Subcutaneous abdominal adipose tissue (tissue), 5 donors: Measurements from ENCODE around the gene FAM221A.
"Not testable (repeated sequence)": the region's sequence is repeated elsewhere in the genome, so short reads cannot be mapped to it uniquely, and the experiment has no call there.

ENCODE experiments used
- H3K27ac ChIP-seq: one replicate; pipeline ENCODE4 v1.7.0; 2013; ENCODE audit warnings: low read depth, mild to moderate bottlenecking, inconsistent platforms, low read length, moderate library complexity
- H3K27me3 ChIP-seq, 5 donors: one replicate each; pipeline ENCODE4 v1.7.0; 2013; ENCODE audit warnings: low read length in 5 of 5, inconsistent platforms in 1 of 5; ENCODE audit not compliant: control insufficient read depth in 5 of 5, insufficient read depth in 4 of 5
- H3K36me3 ChIP-seq, 5 donors: one replicate each; pipeline ENCODE4 v1.7.0; 2013; ENCODE audit warnings: low read length in 5 of 5; ENCODE audit not compliant: control insufficient read depth in 5 of 5, insufficient read depth in 5 of 5
- H3K4me1 ChIP-seq, 5 donors: one replicate each; pipeline ENCODE4 v1.7.0; 2013; ENCODE audit warnings: low read length in 5 of 5, mild to moderate bottlenecking in 3 of 5, moderate library complexity in 1 of 5; ENCODE audit not compliant: control insufficient read depth in 5 of 5, insufficient read depth in 5 of 5
- H3K4me3 ChIP-seq, 5 donors: one replicate each; pipeline ENCODE4 v1.7.0; 2013; ENCODE audit warnings: low read length in 5 of 5, low read depth in 1 of 5
- H3K9ac ChIP-seq, 5 donors: one replicate each; pipeline ENCODE4 v1.7.0; 2013; ENCODE audit warnings: low read length in 5 of 5, mild to moderate bottlenecking in 4 of 5, moderate library complexity in 3 of 5
- H3K9me3 ChIP-seq, 5 donors: one replicate each; pipeline ENCODE4 v1.7.0; 2013; ENCODE audit warnings: low read length in 5 of 5; ENCODE audit not compliant: control insufficient read depth in 5 of 5
- donor health status: healthy.
- donor health status: healthy.
- donor health status: healthy.
- donor health status: healthy.
- donor health status: healthy.

FAM221A gene

DNA sequence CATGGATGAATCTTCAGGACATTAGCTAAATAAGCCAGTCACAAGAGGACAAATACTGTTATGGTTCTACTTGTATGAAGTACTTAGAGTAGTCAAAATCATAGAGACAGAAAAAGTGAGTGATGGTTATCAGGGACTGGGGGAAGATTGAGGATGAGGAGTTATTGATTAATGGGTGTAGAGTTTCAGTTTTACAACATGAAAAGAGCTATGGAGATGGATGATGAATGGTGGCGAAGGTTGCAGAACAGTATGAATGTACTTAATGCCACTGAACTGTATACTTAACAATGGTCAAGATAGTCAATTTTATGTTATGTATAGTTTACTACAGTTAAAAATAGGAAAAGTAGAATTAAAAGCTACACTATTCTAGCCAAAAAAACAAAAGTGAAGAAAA is 37.8 kb downstream of the FAM221A start:
- H3K27ac ChIP-seq = no peak overlapping the region
- no peak overlapping the region for H3K9ac ChIP-seq
- H3K9me3 ChIP-seq = no peaks in the 10 kb centered on the region
- no peak overlapping the region for H3K4me3 ChIP-seq
- H3K4me1 ChIP-seq = no peaks in the 10 kb centered on the region
- H3K27me3 ChIP-seq = no peaks in the 10 kb centered on the region
- H3K36me3 ChIP-seq = no peaks in the 10 kb centered on the region

DNA sequence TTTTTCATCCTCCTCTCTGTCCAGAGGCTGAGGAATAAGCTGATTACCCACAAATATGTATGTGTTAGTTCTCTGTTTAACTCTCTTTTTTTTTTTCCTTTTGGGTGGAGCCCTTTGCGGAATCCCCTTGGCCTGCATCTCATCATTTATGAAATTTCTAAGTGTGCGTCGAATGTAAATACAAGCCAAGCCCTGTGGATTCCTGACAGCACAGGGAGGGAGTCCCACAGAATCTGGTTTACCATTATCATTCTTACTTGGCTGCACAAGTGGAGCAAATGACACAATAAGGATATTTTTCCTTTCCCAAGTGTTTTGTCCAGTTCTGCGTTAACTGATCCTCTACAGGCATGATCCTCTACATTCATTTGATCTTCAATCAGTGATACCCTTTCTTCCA is 41.5 kb downstream of the FAM221A start:
- Histone ChIP-seq H3K4me3 (no peak overlapping the region), H3K27me3 (no peaks in the 10 kb centered on the region), H3K9ac (no peak overlapping the region), H3K9me3 (no peaks in the 10 kb centered on the region), H3K36me3 (no peaks in the 10 kb centered on the region), H3K27ac (no peak overlapping the region), H3K4me1 (no peaks in the 10 kb centered on the region)

DNA sequence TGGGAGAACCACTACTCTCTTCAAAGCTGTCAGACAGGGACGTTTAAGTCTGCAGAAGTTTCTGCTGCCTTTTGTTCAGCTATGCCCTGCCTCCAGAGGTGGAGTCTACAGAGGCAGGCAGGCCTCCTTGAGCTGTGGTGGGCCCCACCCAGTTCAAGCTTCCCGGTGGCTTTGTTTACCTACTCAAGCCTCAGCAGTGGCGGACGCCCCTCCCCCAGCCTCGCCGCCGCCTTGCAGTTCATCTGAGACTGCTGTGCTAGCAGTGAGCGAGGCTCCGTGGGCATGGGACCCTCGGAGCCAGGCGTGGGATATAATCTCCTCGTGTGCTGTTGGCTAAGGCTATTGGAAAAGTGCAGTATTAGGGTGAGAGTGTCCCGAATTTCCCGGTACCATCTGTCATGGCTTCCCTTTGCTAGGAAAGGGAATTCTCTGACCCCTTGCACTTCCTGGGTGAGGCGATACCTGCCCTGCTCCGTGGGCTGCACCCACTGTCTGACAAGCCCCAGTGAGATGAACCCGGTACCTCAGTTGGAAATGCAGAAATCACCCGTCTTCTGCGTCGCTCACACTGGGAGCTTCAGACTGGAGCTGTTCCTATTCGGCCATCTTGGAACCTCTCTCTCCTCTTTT is 42.7 kb downstream of the FAM221A start:
- H3K27ac ChIP-seq, H3K4me1 ChIP-seq, H3K36me3 ChIP-seq, H3K9ac ChIP-seq, H3K4me3 ChIP-seq, H3K9me3 ChIP-seq, H3K27me3 ChIP-seq: not testable (repeated sequence)

DNA sequence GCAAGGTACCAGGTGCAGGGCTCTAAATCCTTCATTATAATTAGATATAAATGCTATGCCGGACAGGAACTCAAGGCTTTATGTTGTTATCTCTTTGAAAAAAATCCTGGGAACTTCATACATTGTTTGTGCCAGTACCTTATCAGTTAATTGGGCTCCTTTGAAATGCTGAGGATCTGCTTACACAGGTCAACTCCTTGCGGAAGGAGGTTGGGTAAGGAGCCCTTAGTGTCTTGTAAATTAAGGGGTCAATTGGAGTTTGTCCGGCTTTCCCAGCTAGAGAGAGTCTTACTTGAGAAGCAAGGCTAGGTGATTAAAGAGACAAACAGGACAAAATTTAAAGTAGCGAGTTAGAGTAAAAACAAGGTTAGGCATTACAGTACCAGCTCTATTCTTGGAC is 44.1 kb downstream of the FAM221A start:
- H3K9ac ChIP-seq, H3K27me3 ChIP-seq, H3K27ac ChIP-seq, H3K36me3 ChIP-seq, H3K4me3 ChIP-seq, H3K9me3 ChIP-seq, H3K4me1 ChIP-seq: not testable (repeated sequence)

DNA sequence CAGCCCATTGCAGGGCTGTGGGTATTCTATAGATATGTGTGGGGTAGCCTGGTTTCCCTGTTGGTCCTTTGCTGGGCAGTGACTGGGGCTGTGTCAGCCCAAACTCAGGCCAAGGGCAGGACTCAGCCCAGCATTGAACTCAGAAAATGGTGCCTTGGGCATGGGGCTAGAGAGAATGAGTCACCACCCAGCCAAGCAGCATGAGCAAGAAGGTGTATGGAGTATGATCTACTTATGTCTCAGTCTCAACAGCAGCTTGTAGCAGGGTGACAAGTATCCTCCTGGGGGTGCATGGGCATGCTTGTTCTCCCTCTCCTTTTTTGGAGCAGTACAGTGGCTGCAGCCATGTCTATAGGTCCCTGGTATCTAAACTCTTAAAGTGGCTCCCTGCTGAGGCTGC is 62.1 kb downstream of the FAM221A start:
- Histone ChIP-seq H3K9ac (no peak overlapping the region), H3K4me1 (no peaks in the 10 kb centered on the region), H3K4me3 (no peak overlapping the region), H3K27me3 (no peaks in the 10 kb centered on the region), H3K9me3 (peaks cover 0 to 41% (median 32%) of the 10 kb centered on the region in 5 donors), H3K36me3 (no peaks in the 10 kb centered on the region), H3K27ac (no peak overlapping the region)

DNA sequence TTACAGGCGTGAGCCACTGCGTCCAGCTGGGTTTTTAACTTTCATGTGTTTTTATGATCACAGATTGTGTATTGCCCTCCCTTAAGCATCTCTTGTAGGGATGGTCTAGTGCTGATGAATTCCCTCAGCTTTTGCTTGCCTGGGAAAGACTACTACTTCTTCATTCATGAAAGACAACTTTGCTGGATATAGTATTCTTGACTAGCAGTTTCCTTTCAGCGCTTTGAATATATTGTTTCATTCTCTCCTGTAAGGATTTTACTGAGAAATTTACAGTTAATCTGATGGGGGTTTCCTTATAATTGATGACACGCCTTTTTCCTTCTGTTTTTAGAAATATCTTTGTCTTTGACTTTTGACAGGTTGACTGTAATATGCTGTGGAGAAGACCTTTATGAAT is 63.2 kb downstream of the FAM221A start:
- Histone ChIP-seq H3K27me3 (no peaks in the 10 kb centered on the region), H3K36me3 (no peaks in the 10 kb centered on the region), H3K4me3 (no peak overlapping the region), H3K4me1 (no peaks in the 10 kb centered on the region), H3K9me3 (peaks cover 0 to 41% (median 32%) of the 10 kb centered on the region in 5 donors), H3K27ac (no peak overlapping the region), H3K9ac (no peak overlapping the region)

DNA sequence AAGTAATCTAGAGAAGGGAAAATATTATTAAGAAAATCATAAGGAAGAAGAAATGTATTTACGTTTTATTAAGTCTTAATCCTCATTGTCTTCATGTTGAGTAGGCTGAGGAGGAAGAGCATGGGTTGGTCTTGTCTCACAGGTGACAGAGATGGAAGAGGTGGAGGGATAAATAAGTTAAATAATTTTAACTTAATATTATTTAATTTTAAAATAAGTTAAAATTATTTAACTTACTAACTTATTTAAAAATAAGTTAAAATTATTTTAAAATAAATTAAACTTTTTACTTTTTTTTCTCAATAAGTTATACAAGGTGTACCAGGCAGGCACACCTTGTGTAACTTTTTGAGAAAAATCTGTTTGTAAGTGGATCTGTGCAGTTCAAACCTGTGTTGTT is 66.6 kb downstream of the FAM221A start:
- H3K27me3 ChIP-seq = no peaks in the 10 kb centered on the region
- no peaks in the 10 kb centered on the region for H3K4me1 ChIP-seq
- no peaks in the 10 kb centered on the region for H3K36me3 ChIP-seq
- no peak overlapping the region for H3K4me3 ChIP-seq
- H3K9me3 ChIP-seq = peaks cover 0 to 41% (median 31%) of the 10 kb centered on the region in 5 donors
- no peak overlapping the region for H3K9ac ChIP-seq
- H3K27ac ChIP-seq = no peak overlapping the region

DNA sequence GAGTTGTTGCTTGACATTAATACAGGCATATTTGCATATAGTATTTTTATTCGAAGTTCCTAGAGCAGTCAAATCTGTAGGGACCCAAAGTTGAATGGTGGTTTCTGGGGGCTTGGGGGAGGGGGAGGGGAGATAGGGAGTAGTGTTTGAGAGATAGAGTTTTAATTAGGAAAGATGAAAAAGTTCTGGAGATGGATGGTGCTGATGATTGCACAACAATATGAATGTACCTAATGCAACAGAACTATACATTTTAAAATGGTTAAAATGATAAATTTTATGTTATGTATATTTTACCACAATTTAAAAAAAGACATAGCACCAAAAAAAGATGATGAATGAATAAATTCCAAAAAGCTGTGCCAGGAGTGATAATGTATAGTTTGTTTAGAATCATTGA is 71.9 kb downstream of the FAM221A start:
- Histone ChIP-seq H3K9ac (no peak overlapping the region), H3K4me1 (no peaks in the 10 kb centered on the region), H3K27me3 (no peaks in the 10 kb centered on the region), H3K4me3 (no peak overlapping the region), H3K36me3 (no peaks in the 10 kb centered on the region), H3K27ac (no peak overlapping the region), H3K9me3 (peaks cover 0 to 2% (median 0%) of the 10 kb centered on the region in 5 donors)
